Stimulated activated CD8-positive, alpha-beta memory T cell treated with anti-CD3 and anti-CD28 coated beads, Interleukin-4, amount 100 ng/mL, for 48 hours (primary cell): Measurements from ENCODE around the gene PHF2.

Experiments used
- DNase-seq: peaks from one replicate; pipeline ENCODE4 v3.0.0-alpha.2; 2020

Gene PHF2

DNA sequence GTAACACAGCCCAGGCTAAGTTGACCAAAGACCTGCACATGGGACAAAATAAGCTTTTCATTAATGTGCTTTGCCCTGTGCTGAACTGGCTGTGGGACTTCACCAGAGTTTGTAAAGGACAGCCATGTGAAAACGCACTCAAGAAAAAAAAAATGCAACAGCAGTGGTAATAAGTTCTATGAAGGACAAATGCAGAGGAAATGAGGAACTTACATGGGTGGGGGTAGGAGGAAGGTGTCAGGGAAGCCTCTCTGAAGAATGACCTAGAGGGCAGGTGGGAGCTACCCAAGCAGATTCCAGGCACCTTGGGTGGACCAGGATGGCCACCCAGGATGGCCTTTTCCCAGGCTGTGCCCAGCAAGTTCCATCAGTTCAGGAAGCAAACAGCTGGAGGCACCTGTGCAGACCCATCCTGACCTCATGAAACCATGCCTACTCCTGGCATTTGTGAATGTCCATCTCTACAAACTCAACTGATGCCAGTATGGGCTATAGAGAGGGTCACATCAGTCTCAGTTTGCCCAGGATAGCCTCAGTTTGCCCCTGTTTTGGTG lies 6.7 kb upstream of the PHF2 start:
- no peak for DNase-seq

DNA sequence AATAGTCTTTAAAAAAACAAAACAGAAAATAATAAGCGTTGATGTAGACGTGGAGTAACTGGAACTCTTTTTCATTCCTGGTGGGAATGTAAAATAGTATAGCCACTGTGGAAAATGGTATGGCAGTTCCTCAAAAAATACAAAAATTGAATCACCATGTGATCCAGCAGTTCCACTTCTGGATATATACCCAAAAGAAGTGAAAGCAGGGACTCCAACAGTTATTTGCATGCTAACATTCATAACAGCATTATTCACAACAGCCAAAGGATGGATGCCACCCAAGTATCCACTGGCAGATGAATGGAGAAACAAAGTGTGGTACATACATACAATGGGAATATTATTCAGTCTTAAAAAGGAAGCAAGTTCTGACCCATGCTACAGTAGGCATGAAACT lies 4.2 kb upstream of the PHF2 start:
- no peak for DNase-seq

DNA sequence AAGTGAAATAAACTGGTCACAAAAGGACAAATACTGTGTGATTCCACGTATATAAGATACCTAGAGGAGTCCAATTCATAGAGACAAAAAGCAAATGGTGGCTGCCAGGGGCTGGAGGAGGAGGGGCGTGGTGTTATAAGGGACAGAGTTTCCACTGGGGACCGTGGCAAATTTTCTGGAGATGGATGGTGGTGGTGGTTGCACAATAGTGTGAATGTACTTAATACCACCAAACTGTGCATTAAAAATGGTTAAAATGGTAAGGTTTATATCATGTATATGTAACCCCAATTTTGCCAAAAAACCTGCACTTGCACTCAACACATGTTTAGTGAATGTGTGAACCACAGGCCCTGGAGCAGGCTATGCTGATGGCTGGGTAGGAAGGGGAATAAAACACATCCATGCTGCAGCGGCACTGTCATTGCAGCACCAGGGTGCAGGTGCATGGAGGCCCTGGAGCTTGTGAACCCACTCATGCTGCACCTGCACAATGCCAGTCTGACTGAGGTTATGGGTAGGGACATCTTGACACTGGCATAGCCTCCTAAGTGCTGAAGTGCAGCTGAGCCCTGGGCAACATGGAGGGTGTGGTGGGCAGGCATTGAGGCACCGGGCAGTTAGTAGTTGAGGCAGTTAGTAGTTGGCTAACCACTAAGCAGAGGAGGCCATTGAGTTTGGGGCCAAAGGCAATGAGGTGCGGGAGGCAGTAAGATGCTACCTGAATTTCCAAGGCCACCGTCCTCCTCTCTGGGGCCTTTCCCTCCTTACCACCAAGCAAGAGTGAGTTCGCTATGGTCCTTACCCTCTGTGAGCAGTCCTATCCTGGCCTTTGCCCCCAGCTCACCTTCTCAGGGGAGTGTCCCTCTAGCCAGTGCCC lies 3.5 kb upstream of the PHF2 start:
- DNase-seq, result peak; percentile 21

DNA sequence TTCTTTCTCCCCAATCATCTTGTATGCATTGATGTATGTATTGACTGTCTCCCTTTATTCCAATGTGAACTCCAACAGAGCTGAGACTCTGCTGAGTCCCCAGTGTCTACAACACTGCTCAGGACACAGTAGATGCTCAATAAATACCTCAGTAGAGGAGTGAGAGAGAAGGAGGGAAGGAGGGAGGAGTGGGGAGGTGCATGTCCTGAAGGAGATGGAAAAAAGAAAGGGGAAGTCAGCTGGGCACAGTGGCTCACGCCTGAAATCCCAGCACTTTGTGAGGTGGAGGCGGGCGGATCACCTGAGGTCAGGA lies 2.9 kb upstream of the PHF2 start:
- DNase-seq, result peak; percentile 13

DNA sequence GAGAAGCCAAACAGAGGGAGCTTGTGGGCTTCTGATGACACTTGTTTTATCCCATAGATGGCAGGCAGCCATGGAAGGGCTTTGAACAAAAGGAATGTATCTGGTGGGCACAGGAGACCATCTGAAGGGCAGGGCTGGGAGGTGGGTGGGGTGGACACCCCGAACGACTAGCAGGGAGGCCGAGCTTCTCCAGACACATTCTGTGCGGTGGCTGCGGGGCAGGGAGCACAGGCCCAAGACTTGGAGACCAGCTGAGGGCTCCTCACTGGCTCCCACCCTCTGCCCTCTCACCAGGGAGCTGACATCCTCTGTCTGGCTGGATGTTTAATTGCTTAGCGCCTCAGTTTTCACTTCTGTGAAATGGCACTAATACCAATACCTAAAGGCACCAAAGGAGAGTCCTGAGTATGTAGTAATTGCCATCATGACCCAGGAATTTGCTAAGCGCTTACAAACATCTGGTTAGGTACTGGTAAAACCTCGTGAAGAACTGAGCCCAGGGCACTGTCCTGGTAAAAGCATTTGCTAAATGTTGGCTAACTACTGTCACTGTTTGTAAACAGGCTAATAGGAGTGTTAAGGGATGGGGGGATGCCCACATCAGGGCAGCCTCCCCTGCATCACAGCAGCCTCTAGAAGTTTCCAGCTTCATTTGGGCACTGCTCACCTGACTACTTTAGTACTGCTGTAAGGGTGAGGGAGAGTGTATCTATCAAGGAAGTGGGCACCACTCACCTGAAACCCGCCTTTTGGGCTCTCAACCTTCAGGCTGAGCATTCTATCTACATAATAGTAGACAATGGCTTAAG lies 2.1 kb upstream of the PHF2 start:
- DNase-seq, result peak; percentile 20

DNA sequence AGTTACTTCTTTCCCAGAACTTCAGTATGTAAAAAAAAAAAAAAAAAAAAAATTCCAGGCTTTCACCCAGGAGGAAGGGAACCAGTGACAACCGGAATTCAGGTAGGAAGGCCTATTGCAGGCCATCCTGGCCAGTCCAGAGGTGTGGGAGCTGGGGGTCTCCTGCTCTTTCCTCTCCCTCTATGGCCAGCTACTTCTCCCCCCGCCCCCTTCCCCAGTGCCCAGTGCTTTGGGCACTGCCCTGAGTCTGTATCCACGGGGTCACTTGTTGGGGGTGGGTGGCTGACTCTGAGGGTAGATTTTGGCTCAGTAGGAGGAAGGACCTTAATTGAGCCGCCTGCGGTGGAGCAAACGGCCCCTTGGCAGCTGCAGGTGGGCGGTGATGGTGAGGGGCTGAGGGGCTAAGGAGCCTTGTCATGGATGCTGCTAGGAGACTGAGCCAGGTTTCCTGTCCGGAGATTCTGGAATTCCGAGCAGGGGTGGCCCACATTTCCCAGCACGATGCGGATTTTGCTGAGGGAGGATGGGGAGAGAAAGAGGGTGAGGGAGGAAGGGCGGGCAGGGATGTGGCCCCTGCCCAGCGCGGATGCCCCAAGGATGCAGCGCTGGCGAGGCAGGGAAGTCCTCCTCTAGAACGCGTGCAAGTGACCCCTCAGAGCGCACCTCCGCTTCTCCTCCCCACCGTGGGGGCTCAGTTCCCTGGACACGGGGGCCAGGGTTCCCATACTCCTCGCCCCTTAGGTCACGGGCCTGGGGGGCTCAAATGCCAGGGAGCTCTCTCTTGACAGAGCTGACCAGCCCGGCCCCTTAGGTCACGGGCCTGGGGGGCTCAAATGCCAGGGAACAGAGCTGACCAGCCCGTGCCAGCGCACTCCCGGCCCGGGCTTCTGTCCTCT lies 1.2 kb upstream of the PHF2 start:
- DNase-seq, result peak; percentile 22

DNA sequence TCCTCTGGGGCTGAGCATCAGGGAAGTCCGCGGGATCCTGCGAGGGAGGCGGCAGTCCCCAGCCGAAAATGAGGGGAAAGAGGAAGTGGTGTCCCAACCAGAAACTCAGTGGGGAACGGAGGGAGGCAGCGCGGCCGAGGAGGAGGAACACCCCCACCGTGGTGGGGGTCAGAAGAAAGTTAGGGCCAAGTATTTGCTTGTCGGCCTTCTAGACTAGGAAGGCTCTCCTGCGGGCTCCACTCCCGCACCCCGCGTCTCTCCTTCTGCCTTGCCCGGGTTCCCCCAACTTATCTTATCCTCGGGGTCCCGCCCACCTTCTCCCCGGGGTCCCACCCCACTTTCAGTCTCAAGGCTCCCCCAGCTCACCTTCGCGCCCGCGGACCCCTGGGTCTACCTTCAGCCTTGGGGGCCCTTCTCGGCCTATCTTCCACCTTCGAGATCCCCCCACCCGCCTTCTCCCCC lies 557 bp upstream of the PHF2 start:
- DNase-seq, result peak; percentile 74

DNA sequence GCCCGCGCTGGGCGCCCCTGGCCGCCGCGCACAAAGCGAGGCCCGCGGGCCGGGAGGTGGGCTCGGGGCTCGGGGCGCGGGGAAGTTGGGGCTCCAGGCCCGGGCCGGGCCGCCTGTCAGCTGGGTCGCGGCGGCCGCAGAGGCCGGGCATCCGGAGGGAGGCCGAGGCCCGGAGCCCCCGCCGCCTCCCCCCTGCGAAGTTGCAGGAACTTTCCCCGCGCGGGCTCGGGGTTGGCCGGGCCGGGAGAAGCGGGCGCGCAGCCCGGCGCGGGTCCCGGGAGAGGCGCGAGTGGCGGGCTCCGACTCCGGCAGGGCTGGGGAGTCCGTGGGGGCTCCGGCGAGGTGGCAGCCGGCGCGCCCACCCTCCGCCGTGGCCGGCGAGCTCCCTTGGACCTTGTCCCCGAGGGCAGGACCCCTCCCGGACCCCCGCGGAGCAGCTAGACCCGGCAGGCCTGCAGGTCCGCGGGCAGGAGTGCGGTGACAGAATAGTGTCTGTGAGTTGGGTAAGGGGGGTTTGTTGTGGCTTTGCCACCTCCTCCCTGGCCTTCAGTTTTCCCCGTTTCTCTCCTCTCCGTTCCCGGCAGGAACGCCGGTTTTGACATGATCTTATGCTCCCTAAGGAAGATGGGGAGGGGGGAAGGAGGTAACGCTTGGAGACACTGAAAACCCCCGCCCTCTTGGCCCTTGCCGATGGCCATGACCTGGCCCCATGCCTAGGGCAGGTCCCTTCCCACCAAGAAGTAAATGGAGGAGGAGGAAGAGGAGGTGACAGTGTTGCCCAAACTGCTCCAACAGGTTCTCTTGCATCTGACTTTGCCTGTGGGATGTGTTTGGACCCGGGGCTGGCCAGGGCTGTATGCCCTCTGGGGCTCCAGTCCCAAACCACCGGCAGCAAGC lies 942 bp downstream of the PHF2 start:
- peak; percentile 45 for DNase-seq

DNA sequence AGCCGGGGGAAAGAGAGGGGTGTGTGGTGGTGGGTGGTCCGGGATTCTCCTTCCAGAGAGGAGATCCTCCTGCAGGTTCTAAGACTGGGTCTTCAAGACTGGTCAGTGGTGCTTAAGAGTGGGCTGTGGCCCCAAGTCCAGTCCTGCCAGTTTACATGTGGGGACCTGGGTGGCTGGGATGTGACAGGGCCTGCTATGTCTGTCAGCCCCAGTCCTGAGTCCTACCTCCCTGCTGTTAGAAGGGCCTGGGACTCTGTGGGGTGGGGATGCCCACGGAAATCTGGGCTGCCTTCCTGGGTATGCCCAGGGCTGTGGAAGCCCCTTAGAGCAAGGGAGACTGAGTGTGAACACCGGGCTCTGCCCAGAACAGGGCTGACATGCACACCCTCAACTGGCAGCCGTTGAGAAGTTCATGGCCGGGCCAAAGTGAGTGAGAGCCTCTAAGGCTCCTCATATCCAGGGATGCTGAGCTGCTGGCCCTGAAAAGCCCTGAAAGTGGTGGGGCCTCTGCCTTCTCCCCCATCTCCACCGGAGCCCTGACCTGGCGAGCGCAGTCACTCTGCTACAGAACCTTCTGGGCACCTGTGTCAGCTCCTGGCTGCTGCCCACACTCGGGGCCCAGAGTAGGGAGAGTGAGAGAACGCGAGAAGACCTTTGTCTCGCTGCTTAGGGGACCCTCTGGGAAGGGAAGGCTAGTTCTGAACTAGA lies 1.7 kb downstream of the PHF2 start:
- peak; percentile 24 for DNase-seq

DNA sequence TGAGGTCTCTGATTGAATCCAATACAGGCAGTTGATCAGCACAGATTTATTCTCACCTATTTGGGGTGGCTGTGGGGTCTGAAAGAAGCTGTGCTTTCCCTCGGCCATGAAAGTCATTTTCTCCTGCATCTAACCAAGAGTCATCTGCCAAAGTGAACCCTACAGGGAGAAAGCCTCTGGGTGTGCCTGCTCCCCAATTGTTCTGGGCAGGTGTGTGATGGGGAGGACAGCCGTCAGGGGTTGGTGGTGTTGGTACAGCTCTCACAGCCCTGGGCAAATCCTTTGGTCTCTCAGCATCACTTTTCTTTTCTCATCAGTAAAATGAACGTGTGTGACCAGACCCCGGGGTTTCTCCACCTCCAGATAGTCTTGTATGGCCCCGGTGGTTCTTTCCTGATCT lies 2.5 kb downstream of the PHF2 start:
- peak; percentile 19 for DNase-seq

DNA sequence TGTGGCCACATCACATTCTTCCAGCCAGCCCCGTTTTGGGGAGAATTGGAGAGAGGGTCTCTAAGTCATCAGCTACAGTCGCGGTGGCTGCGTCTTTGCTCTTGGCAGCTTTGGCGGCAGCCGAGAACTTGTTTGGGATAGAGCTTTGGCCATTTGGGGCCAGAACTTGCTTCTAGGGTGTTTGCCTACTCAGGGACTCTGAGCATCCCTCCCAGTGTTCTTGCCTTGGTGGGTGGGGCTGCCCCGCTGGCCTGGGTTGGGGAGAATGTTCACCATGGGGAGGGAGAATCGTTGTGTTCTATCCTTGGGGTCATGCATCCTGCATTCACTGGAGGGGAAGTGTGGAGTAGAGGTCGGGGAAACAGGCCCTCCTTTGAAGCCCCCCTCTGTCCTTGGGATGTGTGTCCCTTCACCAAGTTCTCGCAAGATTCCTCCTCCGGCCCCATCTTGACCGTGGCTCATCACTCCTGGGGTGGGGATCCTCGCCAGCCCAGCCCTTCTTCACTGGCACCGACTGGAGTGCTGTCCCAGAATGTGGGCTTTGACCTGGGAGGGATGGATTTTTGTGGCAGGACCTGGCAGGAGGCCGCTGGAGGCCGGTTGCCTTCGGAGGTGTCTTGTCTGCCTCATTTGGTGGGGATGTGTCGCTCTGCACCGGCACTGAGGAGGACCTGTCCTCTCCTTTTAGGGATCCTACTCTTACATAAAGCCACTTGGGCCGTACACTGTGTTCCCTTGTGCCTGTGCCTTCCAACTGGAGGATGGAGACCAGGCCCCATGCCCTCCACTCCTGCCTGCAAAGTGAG lies 3.5 kb downstream of the PHF2 start:
- peak; percentile 22 for DNase-seq

DNA sequence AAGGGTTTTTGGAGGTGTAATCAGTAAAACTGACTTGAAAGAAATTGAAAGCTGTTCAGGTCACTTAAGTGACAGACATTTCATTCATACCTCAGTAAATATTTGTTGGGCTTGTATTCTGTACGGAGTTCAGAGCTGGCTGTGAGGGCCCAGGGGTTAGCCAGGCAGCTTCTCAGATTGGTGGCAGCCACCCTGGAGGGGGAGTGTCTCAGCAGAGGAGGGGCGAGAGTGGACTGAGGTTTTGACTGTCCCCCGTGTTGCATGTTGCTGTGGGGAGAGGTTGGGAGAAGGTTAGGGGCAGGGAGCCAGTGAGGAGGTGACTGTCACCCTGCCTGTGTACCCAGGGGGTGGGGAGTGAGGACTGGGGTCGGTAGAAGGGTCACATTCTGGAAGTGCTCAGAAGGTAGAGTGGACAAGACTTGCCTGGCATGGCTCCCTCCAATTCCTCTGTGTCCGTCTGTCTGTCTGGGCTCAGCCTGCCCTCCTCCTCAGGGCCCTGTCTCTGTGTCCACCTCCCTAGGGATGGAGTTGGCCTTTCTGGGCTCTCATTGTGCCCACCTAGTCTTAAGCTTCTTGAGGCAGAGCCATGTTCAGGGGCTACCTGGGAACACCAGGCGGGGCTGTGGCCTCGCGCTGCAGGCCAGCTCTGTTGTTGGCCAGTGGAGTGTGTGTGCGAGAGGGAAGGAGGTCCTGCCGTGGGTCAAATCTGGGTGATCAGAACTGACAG lies 4.4 kb downstream of the PHF2 start:
- DNase-seq, result peak; percentile 15

DNA sequence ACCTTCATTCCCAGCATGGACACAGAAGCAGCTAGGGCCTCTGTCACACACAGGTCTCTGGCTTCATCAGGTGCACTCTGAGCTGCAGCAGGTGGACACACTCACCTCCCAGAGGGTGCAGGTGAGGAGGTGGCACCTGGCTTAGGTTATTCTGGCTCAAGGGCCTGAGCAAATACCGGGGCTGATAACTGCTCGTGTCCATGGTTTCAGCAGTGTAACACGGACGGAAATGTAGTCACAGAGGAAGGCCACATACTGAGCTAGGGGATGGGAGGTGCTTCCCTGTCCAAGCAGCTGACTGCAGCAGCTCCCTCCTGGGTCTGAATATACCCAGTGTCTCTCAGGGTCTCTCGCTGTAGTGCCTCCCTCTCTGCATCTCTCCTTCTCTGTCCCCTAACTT lies 5.7 kb downstream of the PHF2 start:
- DNase-seq, result peak; percentile 12

DNA sequence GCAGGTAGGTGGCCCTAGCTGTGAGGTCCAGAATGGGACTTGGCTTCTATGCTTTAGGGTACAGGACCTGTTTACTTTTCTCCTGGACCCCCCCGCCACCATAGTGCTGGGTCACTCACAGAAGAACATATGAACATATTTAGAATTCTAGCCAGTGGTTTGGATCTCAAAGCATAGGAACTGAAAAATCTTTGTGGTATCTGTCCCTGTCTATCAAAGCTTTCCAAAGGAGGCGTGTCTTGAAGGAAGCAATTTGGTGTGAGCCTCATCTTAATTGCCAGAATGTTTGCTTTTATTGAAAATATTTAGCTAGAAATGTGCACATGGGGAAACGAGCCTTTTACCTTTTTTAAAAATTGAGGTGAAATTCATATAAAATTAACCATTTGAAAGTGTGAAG lies 6.2 kb downstream of the PHF2 start:
- no peak for DNase-seq

DNA sequence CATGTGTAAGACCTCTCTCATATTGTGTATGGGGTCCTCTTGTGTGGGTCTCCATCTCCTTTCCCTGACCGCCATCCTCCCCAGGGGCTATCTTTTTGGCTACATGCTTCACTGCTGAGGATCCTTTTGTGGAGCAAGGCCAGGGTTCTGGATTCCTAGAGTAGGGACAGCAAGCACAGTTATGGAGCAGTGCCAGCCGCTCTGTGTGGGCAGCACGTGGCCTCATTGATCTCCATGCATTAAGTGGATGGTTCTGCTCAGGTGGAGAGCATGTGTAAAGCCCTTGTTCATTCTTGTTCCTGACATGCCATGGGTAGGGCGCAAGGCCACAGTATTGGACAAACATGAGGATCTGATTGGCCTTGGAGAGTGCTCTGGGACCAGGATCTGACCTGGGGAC lies 8.9 kb downstream of the PHF2 start:
- DNase-seq, result no peak

DNA sequence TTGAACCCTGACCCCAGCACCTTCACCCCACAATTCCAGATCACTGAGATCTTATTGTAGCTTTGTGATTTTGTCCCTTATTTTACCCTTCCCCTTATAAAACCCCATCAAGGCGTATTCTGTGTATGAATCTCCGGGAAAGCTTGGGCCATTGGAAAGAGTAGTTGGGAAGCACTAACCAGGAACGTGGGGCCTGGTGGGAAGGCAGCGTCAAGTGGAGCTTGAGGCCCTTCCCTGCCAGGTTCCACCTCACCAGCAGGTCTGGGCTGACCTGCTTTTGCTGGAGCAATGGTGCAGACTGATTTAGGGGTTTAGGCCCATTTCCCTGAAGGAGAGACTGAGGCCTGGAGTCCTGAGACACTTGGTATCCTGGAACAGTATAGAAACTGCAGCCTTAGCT lies 9.3 kb downstream of the PHF2 start:
- DNase-seq, result no peak

DNA sequence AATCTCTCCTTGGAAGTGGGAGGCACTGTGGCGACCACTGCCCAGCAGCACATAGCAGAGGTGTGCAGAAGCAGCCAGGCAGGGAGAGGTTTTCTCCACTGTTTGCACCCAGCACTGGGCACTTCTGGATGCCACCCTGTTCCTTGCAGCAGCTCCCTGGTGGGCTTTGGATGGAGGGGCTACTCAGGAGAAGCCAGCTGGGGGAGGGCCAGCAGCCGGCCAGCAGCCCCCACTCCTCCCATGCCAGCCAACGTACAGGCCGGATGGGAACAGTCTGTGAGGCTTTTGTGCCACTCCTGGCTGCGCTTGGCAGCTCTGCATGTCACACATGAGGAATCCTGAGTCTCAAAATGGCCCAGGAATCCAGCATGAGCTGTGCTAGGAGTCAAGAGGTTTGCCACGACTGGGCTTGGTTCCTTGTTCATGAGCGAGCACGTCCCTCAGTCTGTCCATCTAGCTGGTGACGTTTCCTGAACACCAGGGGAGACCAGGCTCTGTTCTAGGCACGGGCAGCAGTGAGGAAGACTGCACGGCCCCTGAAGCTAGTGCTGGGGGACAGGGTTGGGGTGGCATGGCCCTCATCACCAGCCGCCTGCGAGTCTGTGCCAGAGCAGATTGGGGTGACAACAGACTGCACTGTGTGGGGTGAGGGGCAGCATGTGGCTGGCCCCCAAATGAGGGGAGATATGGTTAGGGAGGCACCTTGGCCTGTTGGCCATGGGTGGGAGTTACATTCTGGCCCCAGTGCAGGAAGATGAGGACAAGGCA lies 10.1 kb downstream of the PHF2 start:
- DNase-seq, result peak; percentile 5

DNA sequence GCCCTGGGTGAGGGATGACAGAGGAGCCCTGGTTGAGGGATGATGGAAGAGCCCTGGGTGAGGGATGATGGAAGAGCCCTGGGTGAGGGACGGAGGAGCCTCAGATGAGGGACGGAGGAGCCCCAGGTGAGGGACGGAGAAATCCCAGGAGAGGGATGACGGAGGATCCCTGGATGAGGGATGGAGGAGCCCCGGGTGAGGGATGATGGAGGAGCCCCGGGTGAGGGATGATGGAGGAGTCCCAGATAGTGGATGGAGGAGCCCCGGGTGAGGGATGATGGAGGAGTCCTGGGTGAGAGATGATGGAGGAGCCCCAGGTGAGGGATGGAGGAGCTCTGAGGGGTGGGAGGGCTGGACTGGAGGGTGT lies 10.9 kb downstream of the PHF2 start:
- no peak for DNase-seq
